GM12874 (cell line): ENCODE measurements around the gene NPAS3.

Experiments
- CTCF ChIP-seq: IDR thresholded peaks from 2 replicates; pipeline ENCODE4 v1.5.1; 2011; ENCODE audit warnings: low read depth, mild to moderate bottlenecking, control low read depth, low read length, moderate library complexity; ENCODE audit not compliant: insufficient read depth

The NPAS3 gene

GRCh38 chr14:33348510-33348909 lies 409.8 kb downstream of the NPAS3 start:
- TF ChIP-seq CTCF: no peak

GRCh38 chr14:33349871-33350270 lies 411.2 kb downstream of the NPAS3 start:
- no peak for TF ChIP-seq CTCF

GRCh38 chr14:33350366-33350990 lies 411.8 kb downstream of the NPAS3 start:
- no peak for TF ChIP-seq CTCF

GRCh38 chr14:33352821-33353220 lies 414.1 kb downstream of the NPAS3 start:
- TF ChIP-seq CTCF: no peak

- TF ChIP-seq CTCF: no peak
These were observed 417.5 kb downstream of the NPAS3 start for GRCh38 chr14:33356181-33356580.

GRCh38 chr14:33357225-33358010 lies 418.7 kb downstream of the NPAS3 start:
- no peak for TF ChIP-seq CTCF

- no peak for TF ChIP-seq CTCF
These were observed 420.7 kb downstream of the NPAS3 start for GRCh38 chr14:33359288-33359881.
